K562 (cell line): ENCODE results near the gene GNAT3.

Experiments
- GTF2F1 ChIP-seq: IDR thresholded peaks from 2 replicates; pipeline ENCODE4 v1.6.1; 2011; ENCODE audit warnings: low read depth, low read length, improper control_type of control experiment
- ZSCAN29 ChIP-seq: fragments of 450-650 bp; IDR thresholded peaks from 2 replicates; pipeline ENCODE4 v1.6.1; 2017

DNA sequence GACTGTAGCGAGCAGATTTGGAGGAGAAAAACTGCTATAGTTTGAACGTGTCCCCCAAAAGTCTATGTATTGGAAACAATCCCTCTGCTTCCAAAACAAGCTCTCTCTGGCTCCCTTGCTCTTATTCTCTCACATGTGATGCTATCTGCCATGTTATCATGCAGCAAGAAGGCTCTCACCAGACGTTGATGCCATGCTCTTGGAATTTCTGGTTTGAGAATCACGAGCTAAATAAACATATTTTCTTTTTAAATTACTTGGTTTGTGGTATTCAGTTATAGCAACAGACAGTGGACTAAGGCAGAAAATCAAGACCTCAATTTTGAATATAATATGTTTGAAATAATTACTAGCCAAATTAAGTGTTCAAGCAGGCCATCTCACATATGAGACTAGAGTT lies 17.5 kb upstream of the GNAT3 start:
- TF ChIP-seq GTF2F1 (no peak), ZSCAN29 (no peak)
